Measurements from ENCODE around the gene HSPA1L. TPM values are rescaled to one million over a fixed set of nuclear protein-coding genes. Genes with fewer than 3 reads are reported as not detected.

Gene HSPA1L
- total and polyA plus RNA-seq, 2 experiments from 2014 or later, result 0.44 to 0.83 TPM

- H3K27me3 Mint-ChIP-seq (ENCODE audit: insufficient read depth, low read depth, poor library complexity), result peaks cover 15% of the 10 kb centered on the region
- TF ChIP-seq NANOG (IDR thresholded peaks at IDR 0.05; ENCODE audit: borderline replicate concordance) (no peak), CREB1 (CRISPR knock-in tag; IDR thresholded peaks at IDR 0.05; ENCODE audit: low read depth) (no peak), ZNF114 (CRISPR knock-in tag; IDR thresholded peaks at IDR 0.05) (no peak), POLR2AphosphoS5 (IDR thresholded peaks at IDR 0.05; ENCODE audit: low read depth) (no peak), EZH2phosphoT487 (IDR thresholded peaks at IDR 0.05; ENCODE audit: unreplicated experiment) (no peak), JUNB (IDR thresholded peaks at IDR 0.05; ENCODE audit: unreplicated experiment) (no peak), ZNF462 (CRISPR knock-in tag; IDR thresholded peaks at IDR 0.05) (no peak), CTCF (conservative IDR thresholded peaks at IDR 0.05; ENCODE audit: low read depth in 2 of 2) (no peak), REST (IDR thresholded peaks at IDR 0.05; ENCODE audit: unreplicated experiment) (no peak), ZNF331 (CRISPR knock-in tag; IDR thresholded peaks at IDR 0.05; ENCODE audit: low read depth) (no peak), ETS1 (IDR thresholded peaks at IDR 0.05) (no peak)
- no peaks in the 10 kb centered on the region for H3K9me3 Mint-ChIP-seq
- H3K36me3 Mint-ChIP-seq (ENCODE audit: low read depth), result peaks cover 47% of the 10 kb centered on the region
- no peak overlapping the region for H3K4me3 ChIP-seq
- H3K27me3 ChIP-seq (ENCODE audit: insufficient read depth), result no peaks in the 10 kb centered on the region
- DNase-seq (ENCODE audit: low spot score) (no peak), ATAC-seq (no peak)
- no peaks in the 10 kb centered on the region for H3K9me2 ChIP-seq (ENCODE audit: insufficient read depth)
- peaks cover 19% of the 10 kb centered on the region for H3F3A ChIP-seq (replicated peaks; ENCODE audit: low read depth)
- H3K27ac Mint-ChIP-seq, result no peak overlapping the region
- H4K20me1 ChIP-seq (replicated peaks; ENCODE audit: insufficient read depth), result peaks cover 5% of the 10 kb centered on the region; the same call in 1 of the 2 replicates
- no peaks in the 10 kb centered on the region; the same call in 1 of the 2 replicates for H3K4me1 ChIP-seq (ENCODE audit: insufficient read depth)
- H3K4me3 Mint-ChIP-seq, result no peak overlapping the region
- peaks cover 22% of the 10 kb centered on the region for H3K79me2 ChIP-seq (replicated peaks; ENCODE audit: insufficient read depth)
- no peak overlapping the region for H3K4me2 ChIP-seq
- peaks cover 17% of the 10 kb centered on the region for H3K36me3 ChIP-seq (ENCODE audit: insufficient read depth)
- peaks cover 9% of the 10 kb centered on the region for H3K4me1 Mint-ChIP-seq
- H2AFZ ChIP-seq, result no peak overlapping the region
- H3K27ac ChIP-seq (ENCODE audit: low read depth), result no peak overlapping the region
Observed at GRCh38 chr6:31792090-31792374, 23.1 kb downstream of the HSPA1L start.

Measured in GM23338 (cell line).